HepG2 (cell line): ENCODE data around the gene TRIM8. TPM values are rescaled to one million over a fixed set of nuclear protein-coding genes. Genes with fewer than 3 reads are reported as not detected.
A peak's percentile ranks its signal among the peaks of the same experiment; 100 is the strongest.

Experiments
- ATF6 ChIP-seq: sonication (generic); formaldehyde crosslinking; conservative IDR thresholded peaks from 2 replicates; pipeline ENCODE4 v1.4.0; 2020; ENCODE audit warnings: missing genetic modification reagents
- FOXC1 ChIP-seq: sonication (generic); formaldehyde crosslinking; IDR thresholded peaks from 2 replicates; pipeline ENCODE4 v1.8.0; 2022; ENCODE audit warnings: mild to moderate bottlenecking, missing genetic modification reagents, borderline replicate concordance
- FOXP1 ChIP-seq, 2 experiments: fragments of 450-650 bp in 1 of 2; IDR thresholded peaks; 2 replicates each; pipeline ENCODE4 v1.6.1; 2017 to 2018; ENCODE audit warnings: antibody characterized with exemption in 1 of 2
- NFIB ChIP-seq: sonication (generic); formaldehyde crosslinking; IDR thresholded peaks from 2 replicates; pipeline ENCODE4 v1.9.0; 2021; ENCODE audit warnings: missing genetic modification reagents, mild to moderate bottlenecking, borderline replicate concordance
- POGZ ChIP-seq: sonication (generic); formaldehyde crosslinking; IDR thresholded peaks from 2 replicates; pipeline ENCODE4 v1.4.0; 2020; ENCODE audit warnings: mild to moderate bottlenecking, missing genetic modification reagents
- SCMH1 ChIP-seq: sonication (generic); formaldehyde crosslinking; IDR thresholded peaks from 2 replicates; pipeline ENCODE4 v1.9.0; 2021; ENCODE audit warnings: missing genetic modification reagents, mild to moderate bottlenecking, borderline replicate concordance
- SP5 ChIP-seq: IDR thresholded peaks from 2 replicates; pipeline ENCODE4 v1.6.1; 2016; ENCODE audit warnings: low read depth, borderline replicate concordance
- ZBTB38 ChIP-seq: sonication (generic); formaldehyde crosslinking; IDR thresholded peaks from 2 replicates; pipeline ENCODE4 v1.5.1; 2020; ENCODE audit warnings: mild to moderate bottlenecking, missing genetic modification reagents
- ZBTB4 ChIP-seq: sonication (generic); formaldehyde crosslinking; IDR thresholded peaks from 2 replicates; pipeline ENCODE4 v1.4.0; 2020; ENCODE audit warnings: missing genetic modification reagents, mild to moderate bottlenecking, borderline replicate concordance
- ZBTB42 ChIP-seq: sonication (generic); formaldehyde crosslinking; IDR thresholded peaks from 2 replicates; pipeline ENCODE4 v1.5.0; 2020; ENCODE audit warnings: mild to moderate bottlenecking, missing genetic modification reagents
- ZNF510 ChIP-seq: sonication (generic); formaldehyde crosslinking; IDR thresholded peaks from 2 replicates; pipeline ENCODE4 v1.4.0; 2020; ENCODE audit warnings: low read depth, mild to moderate bottlenecking, missing genetic modification reagents
- ZNF580 ChIP-seq: IDR thresholded peaks from 2 replicates; pipeline ENCODE4 v1.6.1; 2016; ENCODE audit warnings: low read depth, borderline replicate concordance
- ZNF646 ChIP-seq: sonication (generic); formaldehyde crosslinking; IDR thresholded peaks from 2 replicates; pipeline ENCODE4 v1.9.0; 2021; ENCODE audit warnings: mild to moderate bottlenecking, missing genetic modification reagents
- polyA plus RNA-seq, 8 experiments: library from polyadenylated mRNA; depleted of rRNA in 3 of 8; stranded (reverse) in 7 of 8; unstranded in 1 of 8; fragments of >200 nt; fragmentation: Illumina TruSeq in 4 of 8; extraction: Trizol in 4 of 8; gene quantifications; 2 replicates each; pipeline versions ENCODE4 v1.2.1 to v1.2.3, GENCODE V29; 2011 to 2016; ENCODE audit warnings: low read depth in 4 of 8, missing spikeins in 1 of 8, mixed read lengths in 1 of 8; ENCODE audit not compliant: insufficient read depth in 1 of 8
- total RNA-seq, 5 experiments: library from RNA; depleted of rRNA; stranded (reverse); fragments of >200 nt; fragmentation: Illumina TruSeq; extraction: Trizol; gene quantifications; 2 replicates each; pipeline ENCODE4 v1.2.3, GENCODE V29; 2016; ENCODE audit warnings: low read depth in 1 of 5

Gene TRIM8
- total and polyA plus RNA-seq, 2 of the 13 experiments (the other 11 are each of a cell fraction or from before 2014, with no cell fraction given) = 38.9 to 66.5 TPM

GRCh38 chr10:102645388-102645740, 1.1 kb downstream of the TRIM8 start (continued):
- TF ChIP-seq ZNF580 (CRISPR knock-in tag) (no peak), NFIB (CRISPR knock-in tag) (no peak), ZBTB42 (CRISPR knock-in tag) (no peak), ZBTB38 (CRISPR knock-in tag) (no peak), FOXC1 (CRISPR knock-in tag) (no peak), SCMH1 (CRISPR knock-in tag) (no peak), ZNF510 (CRISPR knock-in tag) (no peak), ZBTB4 (CRISPR knock-in tag) (no peak), POGZ (CRISPR knock-in tag) (no peak), ATF6 (CRISPR knock-in tag) (no peak), ZNF646 (CRISPR knock-in tag) (no peak), SP5 (CRISPR knock-in tag) (no peak), FOXP1 (IDR thresholded peaks at IDR 0.05) (no peak), FOXP1 (CRISPR knock-in tag; IDR thresholded peaks at IDR 0.05) (peak; percentile 74)
